A549 (cell line): ENCODE measurements around the gene CLSTN2.

Source experiments
- CHD2 ChIP-seq: fragments of 150-350 bp; IDR thresholded peaks from 2 replicates; pipeline ENCODE4 v1.6.1; 2014; ENCODE audit warnings: low read length; ENCODE audit not compliant: partially characterized antibody
- CTCF ChIP-seq: fragments of >200 bp; sonication (Bioruptor Twin); formaldehyde crosslinking; IDR thresholded peaks from 3 replicates; pipeline ENCODE4 v1.5.1; 2016
- HOXA7 ChIP-seq: fragments of 250-450 bp; sonication (Bioruptor Pico); IDR thresholded peaks from 2 replicates; pipeline ENCODE4 v1.5.0; 2020; ENCODE audit warnings: mild to moderate bottlenecking, moderate library complexity
- JUN ChIP-seq, 2 experiments: fragments of >200 bp; sonication (Bioruptor Twin); formaldehyde crosslinking; IDR thresholded peaks; 2 replicates in 1 of 2; 3 replicates in 1 of 2; pipeline ENCODE4 v1.6.1; 2016 to 2017
- PHF8 ChIP-seq: fragments of 200-600 bp; sonication (generic); IDR thresholded peaks from 2 replicates; pipeline ENCODE4 v1.6.1; 2016; ENCODE audit warnings: low read depth, mild to moderate bottlenecking, antibody characterized with exemption, moderate library complexity, borderline replicate concordance

DNA sequence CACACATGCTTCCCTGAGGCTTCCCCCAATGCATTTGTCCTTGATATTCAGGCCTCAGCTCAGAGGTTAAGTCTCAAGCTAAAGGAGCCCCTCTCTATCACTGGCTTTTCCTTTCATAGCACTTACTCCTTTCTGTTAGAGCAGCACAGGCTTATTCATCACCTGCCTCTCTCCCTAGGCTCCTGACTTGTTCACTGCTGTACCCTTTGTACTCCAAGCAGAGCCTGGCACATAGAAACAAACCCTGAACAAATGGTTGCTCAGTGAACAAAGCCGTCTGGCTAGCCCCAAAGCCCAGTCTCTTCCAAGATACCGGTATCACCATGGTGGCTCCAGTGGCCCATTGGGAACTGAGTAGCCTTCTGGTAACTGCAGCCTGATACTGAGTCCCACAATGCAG, 511.7 kb downstream of the CLSTN2 start:
- no peak for TF ChIP-seq JUN (IDR thresholded peaks at IDR 0.05)
- TF ChIP-seq CTCF, result no peak
- no peak for TF ChIP-seq HOXA7
- no peak for TF ChIP-seq CHD2
- no peak for TF ChIP-seq PHF8
